Fibroblast of villous mesenchyme (primary cell): ENCODE measurements around the gene GON4L. TPM values are rescaled to one million over a fixed set of nuclear protein-coding genes. Genes with fewer than 3 reads are reported as not detected.
"Not testable (repeated sequence)": the region's sequence is repeated elsewhere in the genome, so short reads cannot be mapped to it uniquely, and the experiment has no call there.

Experiments used
- DNase-seq: peaks from one replicate; pipeline ENCODE4 v3.0.0-alpha.2; 2010; ENCODE audit warnings: low read depth
- H3K4me3 ChIP-seq: 2 replicates; pipeline ENCODE4 v1.5.1; 2011; ENCODE audit warnings: low read depth, mild to moderate bottlenecking, low read length
- CTCF ChIP-seq: IDR thresholded peaks from 2 replicates; pipeline ENCODE4 v1.5.1; 2012; ENCODE audit warnings: low read depth, mild to moderate bottlenecking, low read length; ENCODE audit not compliant: insufficient read depth
- total RNA-seq: library from RNA; depleted of rRNA; stranded (reverse); fragments of >200 nt; gene quantifications from 2 replicates; pipeline ENCODE4 v1.2.3, GENCODE V29; 2012

Gene GON4L
- total RNA-seq, 1 donor, result 42.7 TPM

GRCh38 chr1:155827450-155827849, 29.6 kb downstream of the GON4L start:
- H3K4me3 ChIP-seq, result no peak overlapping the region
- DNase-seq, result no peak
- TF ChIP-seq CTCF, result no peak

GRCh38 chr1:155816351-155816750, 40.7 kb downstream of the GON4L start:
- TF ChIP-seq CTCF, result no peak
- DNase-seq, result no peak
- H3K4me3 ChIP-seq, result no peak overlapping the region

GRCh38 chr1:155813672-155814071, 43.3 kb downstream of the GON4L start:
- no peak for TF ChIP-seq CTCF
- no peak overlapping the region for H3K4me3 ChIP-seq
- DNase-seq, result no peak

GRCh38 chr1:155812878-155813277, 44.1 kb downstream of the GON4L start:
- H3K4me3 ChIP-seq, result no peak overlapping the region
- no peak for DNase-seq
- no peak for TF ChIP-seq CTCF

DNA sequence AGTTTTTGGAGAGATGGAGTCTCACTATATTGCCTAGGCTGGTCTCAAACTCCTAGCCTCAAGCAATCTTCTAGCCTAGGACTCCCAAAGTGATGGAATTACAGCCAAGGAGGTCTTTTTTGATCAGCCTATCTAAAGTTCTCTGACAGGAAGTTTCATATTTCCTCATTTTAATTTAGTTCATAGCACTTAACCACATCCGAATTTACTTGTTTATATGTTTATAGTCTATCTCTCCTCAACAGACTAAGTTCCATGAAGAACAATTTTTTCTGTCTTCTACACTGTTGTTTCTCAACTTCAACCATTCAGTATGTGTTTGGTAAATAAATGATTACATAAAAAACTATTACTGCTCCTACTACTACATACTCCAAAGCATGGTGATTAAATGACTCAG, 47.9 kb downstream of the GON4L start:
- H3K4me3 ChIP-seq, result no peak overlapping the region
- TF ChIP-seq CTCF, result no peak
- peak; percentile 9 for DNase-seq

DNA sequence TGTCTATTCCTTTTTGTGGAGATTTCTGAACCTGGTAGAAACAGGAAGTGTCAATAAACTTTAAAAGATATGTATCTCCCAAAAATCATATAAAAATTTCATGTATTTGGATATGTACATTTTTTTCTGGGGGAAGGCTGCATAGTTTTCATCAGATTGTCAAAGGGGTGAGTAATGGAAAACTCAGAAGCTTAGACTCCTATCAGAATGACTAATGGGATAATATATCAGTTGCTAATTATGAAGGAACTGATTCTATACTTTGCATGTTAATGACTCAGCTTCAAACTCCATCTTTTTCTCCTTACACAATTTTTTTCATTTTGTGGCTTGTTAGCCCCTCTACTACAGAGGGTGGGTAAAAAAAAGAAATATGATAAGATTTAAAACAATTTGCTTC, 55.9 kb downstream of the GON4L start:
- TF ChIP-seq CTCF, result no peak
- H3K4me3 ChIP-seq, result no peak overlapping the region
- DNase-seq, result peak; percentile 50

- not testable (repeated sequence) for H3K4me3 ChIP-seq, DNase-seq
Measured at GRCh38 chr1:155795618-155796017, 61.4 kb downstream of the GON4L start.
